ENCODE measurements around the gene VAT1.
A peak's percentile ranks its signal among the peaks of the same experiment; 100 is the strongest.
"Not testable (repeated sequence)": the region's sequence is repeated elsewhere in the genome, so short reads cannot be mapped to it uniquely, and the experiment has no call there.

The VAT1 gene

DNA sequence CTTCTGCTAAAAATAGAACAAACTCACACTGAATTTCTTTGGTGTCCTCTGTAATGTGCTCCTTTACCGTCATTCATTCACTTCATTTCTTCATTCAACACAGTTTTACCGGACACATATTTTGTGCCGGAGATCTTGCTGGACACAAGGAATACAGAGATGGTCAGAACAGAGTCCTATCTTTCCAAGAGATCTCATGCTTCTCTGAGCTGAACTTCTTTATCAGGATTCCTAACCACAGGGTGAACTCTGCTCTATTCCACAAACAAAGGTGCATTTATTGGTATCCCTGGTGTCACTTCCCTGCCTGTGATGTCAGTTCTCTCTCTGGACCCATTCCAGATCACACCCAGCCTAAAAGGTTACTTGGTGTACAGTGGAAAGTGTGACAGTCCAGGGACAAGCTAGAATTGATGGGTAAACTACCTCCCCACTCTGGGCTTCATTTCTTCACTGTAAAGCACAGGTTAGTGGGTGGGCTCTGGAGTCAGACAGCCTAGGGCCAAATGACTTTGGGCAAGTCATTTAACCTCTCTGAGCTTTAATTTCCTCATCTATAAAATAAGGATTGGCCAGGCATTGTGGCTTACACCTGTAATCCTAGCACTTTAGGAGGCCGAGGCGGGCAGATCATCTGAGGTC is 11.4 kb downstream of the VAT1 start:
- DNase-seq (ENCODE audit: low read depth, low spot score), result no peak

GRCh38 chr17:43006639-43007551 is 15.3 kb downstream of the VAT1 start, which contains the start of gene IFI35:
Gene IFI35 (plus strand): TSS chr17:43006784. CDS start chr17:43006948, 164 bp downstream.
- peak; percentile 78 for DNase-seq (ENCODE audit: low read depth, low spot score)

- no peak for DNase-seq (ENCODE audit: low read depth, low spot score)
These were observed 18.5 kb downstream of the VAT1 start for GRCh38 chr17:43003542-43004172.

GRCh38 chr17:43000894-43001293 is 21.3 kb downstream of the VAT1 start:
- not testable (repeated sequence) for DNase-seq (ENCODE audit: low read depth, low spot score)

- DNase-seq (ENCODE audit: low read depth, low spot score), result no peak
These were observed 23.1 kb downstream of the VAT1 start for GRCh38 chr17:42999003-42999525.

DNA sequence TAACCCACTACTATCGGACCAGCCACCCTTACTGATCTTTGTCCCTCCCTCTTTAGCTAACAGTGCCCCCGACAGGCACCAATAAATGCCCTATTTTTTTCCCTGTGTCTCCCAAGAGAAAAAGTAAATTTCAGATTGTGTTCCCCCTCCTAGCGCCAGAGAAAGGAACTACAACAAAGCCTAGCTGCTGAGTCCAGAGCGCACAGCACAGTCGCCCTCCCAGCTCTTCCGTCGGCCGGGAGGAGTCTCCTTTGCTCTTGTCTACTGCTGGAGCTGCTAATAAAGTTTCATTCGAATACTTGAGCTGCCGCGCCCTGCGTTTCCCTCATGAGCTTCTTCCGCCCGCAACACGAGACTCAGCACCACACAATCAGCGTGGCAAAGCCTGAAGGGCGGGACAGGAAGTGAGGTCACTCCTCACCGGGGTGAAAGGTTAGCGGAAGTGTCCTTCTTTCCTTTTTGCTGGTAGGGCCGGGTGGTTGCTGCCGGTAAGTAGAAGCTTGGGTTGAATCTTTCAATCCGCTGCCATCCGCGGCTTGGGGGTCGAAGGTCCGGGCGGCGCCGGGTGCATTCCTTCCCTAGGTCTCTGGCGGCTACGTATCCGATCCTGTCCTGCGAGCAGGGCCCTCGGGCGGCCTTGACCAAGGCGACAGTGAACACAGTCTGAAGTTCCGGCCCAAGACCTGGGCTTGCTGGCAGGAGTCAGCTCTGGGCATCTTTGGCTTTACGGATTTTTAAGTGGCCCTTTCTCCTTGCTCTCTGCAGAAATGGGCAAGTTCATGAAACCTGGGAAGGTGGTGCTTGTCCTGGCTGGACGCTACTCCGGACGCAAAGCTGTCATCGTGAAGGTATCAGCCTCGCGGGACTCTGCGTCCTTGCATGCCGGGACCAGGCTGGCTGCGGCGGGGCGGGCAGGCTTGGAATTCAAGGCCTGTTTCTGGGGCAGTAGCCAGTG is 23.9 kb downstream of the VAT1 start, which contains the start of gene RPL27:
TSS of gene RPL27 (plus strand) at position 436 of the 955 bp plus-strand sequence. CDS start at position 768, 332 bp downstream.
- DNase-seq (ENCODE audit: low read depth, low spot score), result peak; percentile 96

DNA sequence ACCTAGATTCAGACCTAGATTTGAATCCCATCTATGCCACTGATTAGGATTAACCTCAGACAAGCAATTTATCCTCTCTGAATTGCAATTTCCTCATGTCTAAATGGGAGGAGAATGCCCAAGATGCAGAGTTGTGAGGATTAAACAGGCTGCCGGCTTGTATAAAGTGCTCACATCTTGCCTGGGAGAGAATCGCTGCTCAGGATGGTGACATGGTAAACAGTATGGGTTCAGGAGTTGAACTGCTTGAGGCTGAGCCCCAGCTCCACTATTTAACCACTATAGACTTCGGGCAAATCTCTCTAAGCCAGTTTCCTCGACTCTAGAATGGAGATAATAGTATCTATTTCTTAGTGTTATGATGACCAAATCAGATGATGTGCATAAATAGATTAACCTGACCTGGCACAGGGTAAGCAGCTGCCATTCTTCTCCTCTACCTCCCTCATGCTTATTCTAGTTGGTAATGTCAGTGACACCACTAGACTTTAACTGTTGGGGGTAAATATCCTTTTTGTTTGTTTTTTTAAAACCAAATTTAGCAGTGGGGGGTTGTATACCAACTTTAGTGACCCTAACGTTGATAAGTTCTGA is 24.7 kb downstream of the VAT1 start:
- DNase-seq (ENCODE audit: low read depth, low spot score), result no peak

DNA sequence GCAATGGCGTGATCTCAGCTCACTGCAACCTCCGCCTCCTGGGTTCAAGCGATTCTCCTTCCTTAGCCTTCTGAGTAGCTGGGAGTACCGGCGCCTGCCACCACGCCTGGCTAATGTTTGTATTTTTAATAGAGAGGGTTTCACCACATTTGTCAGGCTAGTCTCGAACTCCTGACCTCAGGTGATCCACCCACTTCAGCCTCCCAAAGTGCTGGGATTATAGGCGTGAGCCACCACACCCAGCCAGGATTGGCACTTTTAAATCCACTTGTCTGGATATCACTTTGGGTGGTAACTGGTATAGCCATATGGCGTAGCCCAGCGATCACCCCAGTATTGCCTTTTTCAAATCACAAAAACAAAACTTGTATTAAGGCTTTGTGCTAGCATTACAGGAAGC is 28.3 kb downstream of the VAT1 start:
- not testable (repeated sequence) for DNase-seq (ENCODE audit: low read depth, low spot score)

GRCh38 chr17:42992872-42993271 is 29.3 kb downstream of the VAT1 start:
- DNase-seq (ENCODE audit: low read depth, low spot score), result no peak

- DNase-seq (ENCODE audit: low read depth, low spot score), result no peak
These were observed 30.7 kb downstream of the VAT1 start for GRCh38 chr17:42991471-42991870.

GRCh38 chr17:42989726-42990652 is 32.2 kb downstream of the VAT1 start:
- no peak for DNase-seq (ENCODE audit: low read depth, low spot score)

- no peak for DNase-seq (ENCODE audit: low read depth, low spot score)
These were observed 33.0 kb downstream of the VAT1 start for GRCh38 chr17:42989141-42989540.

- DNase-seq (ENCODE audit: low read depth, low spot score), result no peak
These were observed 37.0 kb downstream of the VAT1 start for GRCh38 chr17:42985225-42985624.

DNA sequence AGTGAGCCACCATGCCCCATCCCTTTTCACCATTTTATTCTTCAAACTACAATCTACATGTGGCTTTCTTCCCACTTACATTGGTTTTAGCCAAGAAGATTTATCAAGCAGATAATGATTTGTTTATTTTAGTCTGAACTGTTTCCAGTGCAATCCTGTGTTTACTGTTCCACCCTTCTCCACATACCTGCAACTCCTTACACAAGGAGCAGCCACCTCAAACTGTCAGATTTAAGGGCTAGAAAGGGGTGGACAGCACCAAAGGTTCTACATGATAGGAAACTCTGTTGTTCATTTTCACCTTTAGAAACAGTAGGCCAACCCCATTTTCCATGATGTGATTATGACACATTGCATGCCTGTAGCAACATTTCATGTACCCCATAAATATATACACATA is 39.9 kb downstream of the VAT1 start:
- no peak for DNase-seq (ENCODE audit: low read depth, low spot score)

DNA sequence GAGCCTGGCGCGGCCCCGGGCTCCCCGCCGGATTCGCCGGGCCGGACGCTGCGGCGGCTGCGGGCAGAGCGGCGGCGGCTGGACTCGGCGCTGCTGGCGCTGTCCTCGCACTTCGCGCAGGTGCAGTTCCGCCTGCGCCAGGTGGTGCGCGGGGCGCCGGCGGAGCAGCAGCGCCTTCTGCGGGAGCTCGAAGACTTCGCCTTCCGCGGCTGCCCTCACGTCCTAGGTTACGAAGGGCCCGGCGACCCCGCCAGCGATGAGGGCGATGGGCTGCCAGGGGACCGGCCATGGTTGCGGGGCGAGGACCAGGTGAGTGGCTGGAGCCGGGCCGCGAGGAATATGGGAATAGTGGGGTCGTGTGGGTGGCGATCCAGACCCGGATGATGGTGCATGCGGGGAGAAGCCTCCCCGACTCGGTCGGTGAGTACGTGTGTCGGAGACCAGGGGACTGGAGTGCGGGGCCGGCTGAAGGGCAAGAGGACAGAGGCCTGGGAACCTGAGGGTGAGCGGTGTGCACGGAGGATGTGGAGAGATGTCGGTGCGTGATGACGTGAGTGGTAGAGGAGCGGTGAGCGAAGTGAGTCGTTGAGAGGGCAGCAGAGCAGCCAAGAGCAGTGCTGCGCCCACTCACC is 41.3 kb downstream of the VAT1 start:
- peak; percentile 31 for DNase-seq (ENCODE audit: low read depth, low spot score)

GRCh38 chr17:42980274-42980765 is 41.9 kb downstream of the VAT1 start, which contains the start of gene RUNDC1:
Gene RUNDC1 (plus strand): TSS chr17:42980565. CDS start chr17:42980577, 12 bp downstream.
- peak; percentile 83 for DNase-seq (ENCODE audit: low read depth, low spot score)

- DNase-seq (ENCODE audit: low read depth, low spot score), result no peak
These were observed 42.5 kb downstream of the VAT1 start, which contains the start of gene PTGES3L for GRCh38 chr17:42979511-42980273. Gene PTGES3L (minus strand): TSS chr17:42980080. CDS start chr17:42980053, 27 bp downstream.

- DNase-seq (ENCODE audit: low read depth, low spot score), result not testable (repeated sequence)
These were observed 46.5 kb downstream of the VAT1 start for GRCh38 chr17:42975701-42976100.

All from activated CD4-positive, CD25-positive, alpha-beta regulatory T cell treated with anti-CD3 and anti-CD28 coated beads, Interleukin-2, amount 50 U/mL, for 16 hours (primary cell).